ENCODE results near the gene MUC13. TPM values are rescaled to one million over a fixed set of nuclear protein-coding genes. Genes with fewer than 3 reads are reported as not detected.

MUC13 gene
- total and polyA plus RNA-seq, 9 of the 15 experiments (the other 6 are each of a cell fraction or from before 2014, with no cell fraction given) = 0.09 TPM; not detected in 8

- no peak for TF ChIP-seq ZFP91 (CRISPR knock-in tag; IDR thresholded peaks at IDR 0.05)
- peak; percentile 70 for TF ChIP-seq ZBTB9 (CRISPR knock-in tag; IDR thresholded peaks at IDR 0.05)
- TF ChIP-seq PBX2 (CRISPR knock-in tag; IDR thresholded peaks at IDR 0.05; ENCODE audit: low read depth) = no peak
- no peak for TF ChIP-seq PBX2 (tag; conservative IDR thresholded peaks at IDR 0.05; ENCODE audit: low read depth)
- TF ChIP-seq SRF (CRISPR knock-in tag; IDR thresholded peaks at IDR 0.05) = no peak
- no peak for TF ChIP-seq CHAMP1 (IDR thresholded peaks at IDR 0.05)
- TF ChIP-seq REST (IDR thresholded peaks at IDR 0.05; ENCODE audit: borderline replicate concordance) = no peak
- no peak for TF ChIP-seq REST (CRISPR knock-in tag; IDR thresholded peaks at IDR 0.05; ENCODE audit: low read depth)
Measured at GRCh38 chr3:124887177-124887931, 47.2 kb downstream of the MUC13 start, which contains the start of gene ITGB5 (continued).

Data from K562 (cell line).